ENCODE results near the gene CPXM1.
"Not testable (repeated sequence)": the region's sequence is repeated elsewhere in the genome, so short reads cannot be mapped to it uniquely, and the experiment has no call there.

CPXM1 gene

DNA sequence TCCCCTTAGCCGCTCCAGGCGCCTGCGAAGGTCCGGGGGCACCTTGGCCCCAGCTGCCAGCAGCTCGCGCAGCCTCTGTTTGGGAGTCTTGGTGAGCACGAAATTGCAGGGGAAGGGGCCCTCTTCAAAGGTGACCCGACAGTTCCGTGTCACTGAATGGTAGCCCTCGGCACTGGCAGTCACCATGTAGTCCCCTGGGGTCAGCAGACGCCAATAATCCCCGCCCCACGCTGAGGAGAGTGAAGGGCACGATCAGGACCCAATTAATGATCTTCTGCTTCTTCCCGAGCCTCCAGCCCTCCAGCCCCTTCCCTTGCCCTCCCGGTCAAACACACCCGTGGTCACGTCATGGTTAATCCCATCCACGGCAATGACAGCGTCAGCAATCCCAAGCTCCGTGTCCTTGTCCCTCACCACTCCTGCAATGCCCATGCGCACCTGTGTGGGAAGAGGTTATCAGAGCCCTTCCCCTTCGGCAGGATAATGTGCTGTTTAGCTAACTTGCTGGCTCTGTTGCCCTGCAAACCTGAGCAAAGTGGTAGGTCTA is 6.2 kb downstream of the CPXM1 start:
- Histone ChIP-seq H3K27me3 (ENCODE audit: insufficient read depth, low read length) (no peaks in the 10 kb centered on the region), H2AFZ (ENCODE audit: low read depth, low read length) (no peak overlapping the region), H3K4me1 (ENCODE audit: insufficient read depth, low read length) (peaks cover 2% of the 10 kb centered on the region), H3K9me3 (ENCODE audit: low read length) (no peaks in the 10 kb centered on the region), H3K36me3 (ENCODE audit: insufficient read depth, low read length) (peaks cover 47% of the 10 kb centered on the region), H3K4me3 (ENCODE audit: low read length) (no peak overlapping the region)

GRCh38 chr20:2793471-2793870 is 7.0 kb downstream of the CPXM1 start:
- Histone ChIP-seq H2AFZ (ENCODE audit: low read depth, low read length) (no peak overlapping the region), H3K27me3 (ENCODE audit: insufficient read depth, low read length) (no peaks in the 10 kb centered on the region), H3K36me3 (ENCODE audit: insufficient read depth, low read length) (peaks cover 39% of the 10 kb centered on the region), H3K4me1 (ENCODE audit: insufficient read depth, low read length) (no peaks in the 10 kb centered on the region), H3K9me3 (ENCODE audit: low read length) (no peaks in the 10 kb centered on the region), H3K4me3 (ENCODE audit: low read length) (no peak overlapping the region)

DNA sequence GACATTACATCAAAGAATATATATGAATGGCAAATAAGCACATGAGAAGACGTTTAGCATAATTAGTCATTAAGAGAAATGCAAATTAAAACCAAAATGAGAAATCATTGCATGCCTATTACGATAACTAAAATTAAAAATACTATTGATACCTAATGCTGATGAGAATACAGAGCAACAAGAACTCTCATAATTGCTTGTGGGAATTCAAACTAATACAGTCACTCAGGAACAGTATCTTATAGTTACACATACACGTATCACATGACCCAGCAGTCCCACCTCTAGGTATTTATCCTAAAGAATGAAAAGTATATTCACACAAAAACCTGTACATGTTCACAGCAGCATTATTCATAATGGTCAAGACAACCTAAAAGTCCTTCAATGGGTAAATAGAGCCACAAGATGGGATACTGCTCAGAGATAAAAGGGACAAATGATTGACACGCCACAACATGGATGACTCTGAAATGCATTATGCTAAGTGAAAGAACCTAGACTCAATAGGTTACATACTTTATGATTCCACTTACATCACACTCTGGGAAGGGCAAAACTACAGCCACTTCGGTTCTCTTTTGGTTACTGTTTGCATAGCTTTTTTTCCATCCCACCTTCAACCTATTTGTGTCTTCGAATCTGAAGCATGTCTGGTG is 16.4 kb downstream of the CPXM1 start:
- H3K4me1 ChIP-seq (ENCODE audit: insufficient read depth, low read length): no peaks in the 10 kb centered on the region
- H2AFZ ChIP-seq (ENCODE audit: low read depth, low read length): no peak overlapping the region
- no peak overlapping the region for H3K4me3 ChIP-seq (ENCODE audit: low read length)
- H3K27me3 ChIP-seq (ENCODE audit: insufficient read depth, low read length): no peaks in the 10 kb centered on the region
- H3K9me3 ChIP-seq (ENCODE audit: low read length): peaks cover 2% of the 10 kb centered on the region
- no peaks in the 10 kb centered on the region for H3K36me3 ChIP-seq (ENCODE audit: insufficient read depth, low read length)

GRCh38 chr20:2780948-2781347 is 19.5 kb downstream of the CPXM1 start:
- H3K36me3 ChIP-seq (ENCODE audit: insufficient read depth, low read length): no peaks in the 10 kb centered on the region
- H2AFZ ChIP-seq (ENCODE audit: low read depth, low read length): no peak overlapping the region
- H3K4me1 ChIP-seq (ENCODE audit: insufficient read depth, low read length): no peaks in the 10 kb centered on the region
- no peaks in the 10 kb centered on the region for H3K27me3 ChIP-seq (ENCODE audit: insufficient read depth, low read length)
- H3K4me3 ChIP-seq (ENCODE audit: low read length): no peak overlapping the region
- no peaks in the 10 kb centered on the region for H3K9me3 ChIP-seq (ENCODE audit: low read length)

- no peaks in the 10 kb centered on the region for H3K4me1 ChIP-seq (ENCODE audit: insufficient read depth, low read length)
- no peaks in the 10 kb centered on the region for H3K9me3 ChIP-seq (ENCODE audit: low read length)
- H2AFZ ChIP-seq (ENCODE audit: low read depth, low read length): no peak overlapping the region
- no peaks in the 10 kb centered on the region for H3K27me3 ChIP-seq (ENCODE audit: insufficient read depth, low read length)
- H3K36me3 ChIP-seq (ENCODE audit: insufficient read depth, low read length): no peaks in the 10 kb centered on the region
- H3K4me3 ChIP-seq (ENCODE audit: low read length): no peak overlapping the region
These were observed 21.7 kb downstream of the CPXM1 start for GRCh38 chr20:2778602-2779321.

- no peaks in the 10 kb centered on the region for H3K9me3 ChIP-seq (ENCODE audit: low read length)
- H3K4me1 ChIP-seq (ENCODE audit: insufficient read depth, low read length): no peaks in the 10 kb centered on the region
- no peak overlapping the region for H3K4me3 ChIP-seq (ENCODE audit: low read length)
- H3K27me3 ChIP-seq (ENCODE audit: insufficient read depth, low read length): no peaks in the 10 kb centered on the region
- no peak overlapping the region for H2AFZ ChIP-seq (ENCODE audit: low read depth, low read length)
- no peaks in the 10 kb centered on the region for H3K36me3 ChIP-seq (ENCODE audit: insufficient read depth, low read length)
These were observed 25.3 kb downstream of the CPXM1 start for GRCh38 chr20:2775139-2775538.

GRCh38 chr20:2773812-2774211 is 26.6 kb downstream of the CPXM1 start:
- Histone ChIP-seq H3K9me3 (ENCODE audit: low read length) (no peaks in the 10 kb centered on the region), H3K27me3 (ENCODE audit: insufficient read depth, low read length) (no peaks in the 10 kb centered on the region), H2AFZ (ENCODE audit: low read depth, low read length) (no peak overlapping the region), H3K4me1 (ENCODE audit: insufficient read depth, low read length) (no peaks in the 10 kb centered on the region), H3K4me3 (ENCODE audit: low read length) (no peak overlapping the region), H3K36me3 (ENCODE audit: insufficient read depth, low read length) (no peaks in the 10 kb centered on the region)

GRCh38 chr20:2771631-2772080 is 28.8 kb downstream of the CPXM1 start:
- H3K27me3 ChIP-seq (ENCODE audit: insufficient read depth, low read length): no peaks in the 10 kb centered on the region
- no peaks in the 10 kb centered on the region for H3K36me3 ChIP-seq (ENCODE audit: insufficient read depth, low read length)
- no peak overlapping the region for H2AFZ ChIP-seq (ENCODE audit: low read depth, low read length)
- H3K4me1 ChIP-seq (ENCODE audit: insufficient read depth, low read length): no peaks in the 10 kb centered on the region
- H3K4me3 ChIP-seq (ENCODE audit: low read length): no peak overlapping the region
- H3K9me3 ChIP-seq (ENCODE audit: low read length): no peaks in the 10 kb centered on the region

GRCh38 chr20:2770091-2770490 is 30.3 kb downstream of the CPXM1 start:
- H3K9me3 ChIP-seq (ENCODE audit: low read length); H2AFZ ChIP-seq (ENCODE audit: low read depth, low read length); H3K4me1 ChIP-seq (ENCODE audit: insufficient read depth, low read length); H3K27me3 ChIP-seq (ENCODE audit: insufficient read depth, low read length); H3K36me3 ChIP-seq (ENCODE audit: insufficient read depth, low read length); H3K4me3 ChIP-seq (ENCODE audit: low read length): not testable (repeated sequence)

DNA sequence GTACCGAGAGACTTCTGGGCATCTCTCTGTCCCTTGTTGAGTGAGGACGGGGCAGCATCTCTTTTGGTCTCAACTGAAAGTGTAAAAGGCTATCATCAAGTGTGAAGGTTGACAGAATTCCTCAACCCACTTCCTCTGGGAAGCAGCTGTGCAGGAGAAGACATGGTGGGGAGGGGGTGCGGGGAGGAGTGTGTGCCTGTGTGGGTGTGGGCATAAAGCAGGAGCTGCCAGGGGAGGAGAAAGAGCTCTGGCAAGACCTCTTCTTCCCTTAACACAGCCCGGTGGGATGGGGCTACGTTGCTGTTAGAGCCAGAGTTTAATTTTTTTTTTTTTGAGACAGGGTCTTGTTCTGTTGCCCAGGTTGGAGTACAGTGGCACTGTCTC is 31.8 kb downstream of the CPXM1 start:
- H3K9me3 ChIP-seq (ENCODE audit: low read length): no peaks in the 10 kb centered on the region
- no peak overlapping the region for H3K4me3 ChIP-seq (ENCODE audit: low read length)
- H3K36me3 ChIP-seq (ENCODE audit: insufficient read depth, low read length): no peaks in the 10 kb centered on the region
- H2AFZ ChIP-seq (ENCODE audit: low read depth, low read length): no peak overlapping the region
- H3K27me3 ChIP-seq (ENCODE audit: insufficient read depth, low read length): no peaks in the 10 kb centered on the region
- H3K4me1 ChIP-seq (ENCODE audit: insufficient read depth, low read length): no peaks in the 10 kb centered on the region

DNA sequence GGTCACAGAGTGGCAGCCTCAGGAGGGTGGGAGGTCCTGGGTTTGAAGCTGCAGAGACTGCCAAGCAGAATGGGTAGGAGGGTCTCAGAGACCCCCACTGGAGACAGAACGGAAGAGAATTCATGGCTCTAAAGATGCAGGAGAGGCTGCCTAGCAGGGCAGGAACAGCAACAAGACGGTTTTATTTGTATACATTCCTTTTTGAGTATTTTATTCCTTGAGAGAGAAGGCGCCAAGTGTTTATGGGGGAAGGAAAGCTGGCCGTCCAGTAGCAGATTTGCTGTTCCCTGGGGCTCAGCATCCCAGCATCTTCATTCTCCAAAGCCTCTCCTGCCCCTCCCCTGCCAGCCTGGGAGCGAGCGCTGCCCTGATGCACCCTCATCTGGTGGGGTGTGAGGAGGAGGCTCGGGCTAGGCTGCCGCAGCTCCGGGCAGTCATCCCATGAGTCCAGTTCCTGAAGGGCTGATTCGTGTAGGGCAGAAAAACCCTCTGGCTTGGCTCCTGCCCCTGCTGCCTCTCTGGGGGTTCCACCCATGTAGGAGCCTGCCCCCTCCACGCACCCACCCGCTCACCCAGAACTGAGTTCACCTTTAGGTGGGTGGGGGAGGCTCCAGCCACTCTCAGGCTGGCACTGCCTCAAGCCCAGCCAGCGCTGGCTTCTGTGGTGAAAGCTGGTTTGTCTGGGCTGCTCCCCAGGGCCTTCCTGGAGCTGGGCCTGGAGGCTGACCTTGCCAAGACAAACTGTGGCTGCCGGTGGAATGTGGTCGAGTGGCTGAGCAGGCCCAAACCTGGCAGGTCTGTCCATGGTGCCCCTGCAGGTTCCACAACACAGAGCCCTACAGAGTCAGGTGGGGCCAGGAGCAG is 32.4 kb downstream of the CPXM1 start:
- Histone ChIP-seq H3K36me3 (ENCODE audit: insufficient read depth, low read length) (no peaks in the 10 kb centered on the region), H3K9me3 (ENCODE audit: low read length) (no peaks in the 10 kb centered on the region), H3K4me1 (ENCODE audit: insufficient read depth, low read length) (no peaks in the 10 kb centered on the region), H3K4me3 (ENCODE audit: low read length) (no peak overlapping the region), H3K27me3 (ENCODE audit: insufficient read depth, low read length) (no peaks in the 10 kb centered on the region), H2AFZ (ENCODE audit: low read depth, low read length) (no peak overlapping the region)

DNA sequence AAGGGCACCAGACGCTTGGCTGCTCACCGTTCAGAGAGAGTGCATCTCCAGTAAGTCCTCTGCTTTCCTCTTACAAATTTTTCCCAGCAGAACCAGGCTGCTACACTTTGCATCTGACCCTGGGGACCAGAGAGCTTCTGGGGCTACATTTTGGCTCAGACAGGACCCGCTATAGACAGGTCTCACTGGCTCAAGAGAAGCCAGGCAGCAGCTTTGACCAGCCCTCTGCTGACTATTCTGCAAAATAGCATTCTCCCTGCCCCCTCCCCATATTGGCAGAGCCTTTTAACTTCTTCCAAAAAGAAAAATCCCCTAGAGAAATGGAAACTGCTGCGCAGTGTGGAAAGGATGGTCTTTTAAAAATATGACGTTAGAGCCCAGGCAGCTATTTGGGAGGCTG is 37.2 kb downstream of the CPXM1 start:
- no peaks in the 10 kb centered on the region for H3K36me3 ChIP-seq (ENCODE audit: insufficient read depth, low read length)
- no peaks in the 10 kb centered on the region for H3K9me3 ChIP-seq (ENCODE audit: low read length)
- no peaks in the 10 kb centered on the region for H3K4me1 ChIP-seq (ENCODE audit: insufficient read depth, low read length)
- H3K4me3 ChIP-seq (ENCODE audit: low read length): no peak overlapping the region
- H2AFZ ChIP-seq (ENCODE audit: low read depth, low read length): no peak overlapping the region
- H3K27me3 ChIP-seq (ENCODE audit: insufficient read depth, low read length): no peaks in the 10 kb centered on the region

- H3K4me3 ChIP-seq (ENCODE audit: low read length): no peak overlapping the region
- H3K36me3 ChIP-seq (ENCODE audit: insufficient read depth, low read length): no peaks in the 10 kb centered on the region
- H3K4me1 ChIP-seq (ENCODE audit: insufficient read depth, low read length): no peaks in the 10 kb centered on the region
- H3K9me3 ChIP-seq (ENCODE audit: low read length): no peaks in the 10 kb centered on the region
- H3K27me3 ChIP-seq (ENCODE audit: insufficient read depth, low read length): no peaks in the 10 kb centered on the region
- H2AFZ ChIP-seq (ENCODE audit: low read depth, low read length): no peak overlapping the region
These were observed 37.8 kb downstream of the CPXM1 start for GRCh38 chr20:2762578-2763131.
